GM11168 (cell line): ENCODE results near the gene ENG.

Source experiments
- in situ Hi-C: fragments of 300-500 bp; cut with MboI; formaldehyde crosslinking; loops from one replicate; pipeline ENCODE4 v1.12.0; 2022; ENCODE audit warnings: low sequenced_read_pairs; ENCODE audit not compliant: unreplicated experiment

ENG gene

DNA sequence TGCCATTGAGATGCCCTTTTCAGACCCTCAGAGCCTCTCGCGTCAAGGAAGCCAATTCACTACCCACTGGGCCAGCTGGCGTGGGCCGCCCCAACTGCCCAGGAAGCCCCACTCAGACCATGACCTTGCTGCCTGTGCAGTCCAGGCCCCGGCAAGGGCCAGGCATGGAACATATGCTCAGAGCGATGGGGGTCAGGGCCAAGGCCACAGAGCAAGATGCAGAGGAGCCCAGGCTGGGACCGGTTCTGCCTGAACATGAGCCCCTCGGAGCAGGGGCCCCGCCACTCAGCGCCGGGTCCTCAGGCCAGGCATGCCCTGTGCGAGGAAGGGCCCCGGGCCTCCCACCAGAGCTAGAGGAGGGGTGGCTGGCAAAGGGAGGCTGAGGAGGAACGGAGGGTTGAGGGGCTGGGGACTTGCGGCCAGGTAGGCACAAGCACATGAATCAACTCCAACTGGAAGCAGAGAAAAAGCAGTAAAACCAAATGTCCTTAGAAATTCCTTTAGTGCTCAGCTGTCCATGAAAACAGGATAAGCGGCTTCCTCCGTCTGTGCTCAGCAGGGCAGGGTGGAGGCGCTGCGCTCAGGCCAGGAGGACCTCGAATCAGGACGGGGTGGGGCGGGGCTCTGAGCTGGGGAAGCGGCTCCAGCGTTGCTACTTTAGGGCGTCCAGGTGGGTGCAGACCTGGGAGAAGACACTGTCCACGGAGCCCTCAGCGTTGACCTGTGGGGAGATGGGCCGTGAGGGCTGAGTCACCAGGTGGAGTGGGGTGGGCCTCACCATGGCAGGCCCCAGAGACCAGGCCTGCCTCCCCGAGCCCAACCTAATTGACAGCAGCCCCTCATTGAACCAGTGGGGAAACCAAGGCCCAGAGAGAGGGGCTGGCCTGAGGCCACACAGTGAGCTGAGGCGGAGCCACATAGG lies 13.2 kb upstream of the ENG start:
- in situ Hi-C loops, result no loop called here

DNA sequence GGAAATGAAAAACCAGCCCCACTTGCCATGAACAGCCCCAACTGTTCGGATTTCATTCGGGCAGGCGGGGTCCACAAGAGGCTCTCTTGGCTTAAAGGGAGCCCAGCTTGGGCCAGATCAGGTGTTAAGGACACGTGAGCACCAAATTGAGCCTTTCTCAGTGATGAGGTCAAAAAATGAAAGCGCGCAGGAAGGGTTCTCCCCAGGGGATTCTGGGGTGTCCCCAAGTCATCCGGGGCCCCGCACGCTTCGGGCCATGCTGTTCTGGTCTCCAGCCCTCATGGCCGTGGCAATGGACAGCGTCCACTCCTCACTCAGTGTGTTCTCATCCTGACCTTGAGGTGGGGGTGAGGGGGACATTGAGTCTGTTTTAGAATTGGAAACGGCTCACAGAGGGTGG lies 12.1 kb upstream of the ENG start:
- in situ Hi-C loops, result no loop called here

- in situ Hi-C loops, result no loop called here
These were observed 11.4 kb upstream of the ENG start for GRCh38 chr9:127865645-127866464.

DNA sequence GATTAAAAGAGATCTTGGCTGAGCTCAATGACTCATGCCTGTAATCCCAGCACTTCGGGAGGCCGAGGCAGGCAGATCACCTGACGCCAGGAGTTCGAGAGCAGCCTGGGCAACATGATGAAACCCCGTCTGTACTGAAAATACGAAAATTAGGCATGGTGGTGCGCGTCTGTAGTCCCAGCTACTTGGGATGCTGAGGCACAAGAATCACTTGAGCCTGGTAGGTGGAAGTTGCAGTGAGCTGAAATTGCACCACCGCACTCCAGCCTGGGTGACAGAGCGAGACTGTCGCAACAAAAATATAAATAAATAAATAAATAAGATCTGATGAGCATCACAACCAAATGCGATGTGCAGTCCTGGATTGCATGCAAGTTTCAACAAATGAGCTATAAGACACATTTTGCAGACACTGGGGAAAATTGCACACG lies 8.7 kb upstream of the ENG start:
- in situ Hi-C loops, result no loop called here

DNA sequence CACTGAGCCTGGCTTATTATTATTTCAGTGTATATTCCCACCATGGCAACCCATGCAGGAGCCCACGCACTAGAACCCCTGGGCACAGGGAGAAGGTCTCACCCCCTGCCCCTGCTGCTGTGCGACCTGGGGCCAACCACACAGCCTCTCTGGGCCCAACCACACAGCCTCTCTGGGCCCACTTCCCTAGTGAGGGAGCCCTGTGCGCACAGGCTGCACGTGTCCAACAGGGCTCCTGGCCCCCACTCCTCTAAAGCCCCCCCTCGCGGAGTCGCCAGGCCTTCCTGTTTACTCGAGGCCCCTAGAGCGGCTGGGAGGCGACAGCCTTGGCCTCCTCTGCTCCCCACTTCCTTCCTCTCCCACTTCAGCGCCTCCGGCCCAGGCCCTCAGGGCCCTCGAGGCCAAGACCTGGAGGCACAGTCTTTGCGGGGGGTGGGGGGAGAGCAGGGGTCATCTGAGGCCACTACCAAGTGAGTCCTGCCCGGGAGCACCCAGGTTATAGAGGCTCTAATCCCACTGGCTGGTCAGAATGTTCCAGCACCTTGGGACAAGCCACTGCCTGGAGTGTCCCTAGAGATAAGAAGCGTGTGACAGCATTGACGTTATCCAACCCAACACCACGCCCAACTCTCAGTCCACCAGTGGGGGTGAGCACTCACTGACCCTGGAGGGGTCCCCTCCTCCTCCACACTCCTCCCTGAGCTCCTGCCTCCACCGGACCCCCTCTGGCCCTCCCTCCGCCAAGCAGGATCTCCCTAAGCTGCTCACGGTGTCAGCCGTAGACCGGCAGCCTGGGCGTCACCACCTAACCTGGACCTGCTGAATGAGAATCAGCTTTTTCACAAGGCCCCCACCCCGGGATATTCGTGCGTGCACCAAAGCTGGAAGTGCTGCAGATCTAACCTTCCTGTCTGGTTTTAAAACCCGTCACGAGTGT lies 7.9 kb upstream of the ENG start:
- in situ Hi-C loops, result no loop called here

DNA sequence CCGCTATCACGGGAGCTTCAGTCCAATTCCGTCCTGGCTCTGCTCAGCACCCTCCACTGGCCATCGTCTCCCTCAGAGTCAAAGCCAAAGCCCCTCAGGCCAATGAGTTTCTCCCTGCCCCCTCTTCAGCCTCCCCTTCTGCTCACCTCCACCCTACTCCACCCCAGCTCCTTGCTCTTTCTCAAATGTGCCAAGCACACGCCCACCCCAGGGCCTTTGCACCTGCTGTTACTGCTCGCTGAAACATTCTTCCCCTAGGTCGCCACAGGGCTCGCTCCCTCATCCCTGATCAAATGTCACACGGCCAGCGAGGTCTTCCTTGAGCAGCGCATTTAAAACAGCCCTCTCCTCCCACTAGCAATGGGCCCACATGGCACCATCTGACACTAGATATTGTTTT lies 6.3 kb upstream of the ENG start:
- in situ Hi-C loops, result no loop called here

- in situ Hi-C loops, result no loop called here
These were observed 5.8 kb upstream of the ENG start for GRCh38 chr9:127860260-127860659.

DNA sequence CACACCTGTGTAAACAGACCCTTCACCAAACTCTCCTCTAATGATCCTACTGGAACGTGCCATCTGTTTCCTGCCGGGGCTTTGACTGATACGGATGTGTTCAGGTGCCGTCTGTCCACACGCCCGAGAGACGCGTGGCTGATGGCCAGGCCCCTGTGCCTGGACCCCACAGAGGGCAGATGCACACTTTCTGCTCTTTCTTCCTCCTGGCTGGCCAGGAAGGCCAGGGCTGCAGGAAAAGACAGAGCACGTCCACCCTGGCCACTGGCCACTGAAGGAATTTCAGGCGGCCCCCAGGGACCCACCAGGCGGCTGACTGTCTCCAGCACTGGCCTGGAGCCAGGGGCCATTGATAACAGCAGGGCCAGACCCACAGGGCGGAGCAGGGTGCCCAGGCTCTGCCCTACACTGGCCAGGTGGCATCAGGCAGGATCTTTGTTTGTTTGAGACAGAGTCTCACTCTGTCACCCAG lies 3.6 kb upstream of the ENG start:
- in situ Hi-C loops, result no loop called here

DNA sequence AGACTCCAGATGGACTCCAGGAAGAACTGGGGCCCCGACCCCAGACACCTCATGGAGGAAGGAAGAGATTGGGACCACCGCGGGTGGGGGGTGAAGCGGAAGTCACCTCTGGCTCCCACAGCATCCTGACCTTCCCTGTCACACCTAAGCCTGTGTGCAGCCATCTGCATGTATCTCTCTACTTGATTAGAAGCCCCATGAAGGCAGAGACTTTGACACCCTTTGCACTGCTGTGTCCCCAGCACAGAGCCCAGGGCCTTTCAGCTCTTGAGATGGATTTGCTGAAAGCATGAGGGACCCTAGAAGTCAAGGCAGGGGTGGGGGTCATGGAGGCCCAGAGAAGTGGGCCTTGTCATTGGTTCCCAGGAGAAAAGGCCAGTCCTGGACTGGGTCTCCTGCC lies 2.8 kb upstream of the ENG start:
- in situ Hi-C loops, result no loop called here

DNA sequence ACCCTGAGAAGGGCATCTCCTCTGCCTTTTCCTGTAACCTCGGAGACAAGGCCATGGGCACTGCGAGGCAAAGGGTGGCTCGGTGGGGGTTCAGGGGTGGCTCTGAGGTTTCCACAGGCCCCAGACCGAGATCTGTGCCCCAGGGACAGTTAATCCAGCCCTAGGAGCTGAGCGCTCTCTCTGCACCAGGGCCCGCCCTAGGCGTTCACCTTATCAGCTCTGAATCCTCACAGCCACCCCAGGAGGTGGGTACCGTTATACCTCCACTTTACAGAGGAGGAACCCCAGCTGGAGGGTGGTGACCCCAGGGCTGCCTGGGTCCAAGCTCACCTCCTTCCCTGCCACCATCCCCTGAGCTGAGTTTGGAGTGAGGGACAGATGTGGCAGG lies 2.3 kb upstream of the ENG start:
- in situ Hi-C loops, result no loop called here

GRCh38 chr9:127856094-127856728 lies 1.8 kb upstream of the ENG start:
- in situ Hi-C loops, result no loop called here

GRCh38 chr9:127855522-127855921 lies 1.1 kb upstream of the ENG start:
- in situ Hi-C loops, result no loop called here

DNA sequence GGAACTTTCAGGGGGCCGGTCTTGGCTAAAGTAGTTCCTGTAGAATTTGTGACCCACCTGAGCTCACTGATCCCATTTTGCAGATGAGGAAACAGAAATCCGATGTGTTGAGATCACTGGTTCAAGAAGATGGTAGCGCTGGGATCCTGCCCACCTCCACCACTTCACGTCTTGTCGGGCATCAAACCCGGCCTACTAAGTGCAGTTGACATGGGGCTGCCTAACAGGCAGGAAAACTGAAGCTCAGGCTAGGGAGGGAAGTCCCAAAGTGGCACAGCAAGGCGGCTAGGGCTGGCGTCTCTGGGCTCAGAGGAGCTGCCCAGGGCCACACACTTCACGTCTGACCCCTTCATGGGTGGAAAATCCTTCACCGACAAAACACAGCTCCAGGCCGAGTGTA lies 502 bp upstream of the ENG start:
- in situ Hi-C loops, result no loop called here

GRCh38 chr9:127853312-127854183 lies 910 bp downstream of the ENG start:
- in situ Hi-C loops, result no loop called here

- in situ Hi-C loops, result no loop called here
These were observed 1.6 kb downstream of the ENG start for GRCh38 chr9:127852829-127853228.

GRCh38 chr9:127850286-127850830 lies 4.1 kb downstream of the ENG start:
- in situ Hi-C loops, result no loop called here

DNA sequence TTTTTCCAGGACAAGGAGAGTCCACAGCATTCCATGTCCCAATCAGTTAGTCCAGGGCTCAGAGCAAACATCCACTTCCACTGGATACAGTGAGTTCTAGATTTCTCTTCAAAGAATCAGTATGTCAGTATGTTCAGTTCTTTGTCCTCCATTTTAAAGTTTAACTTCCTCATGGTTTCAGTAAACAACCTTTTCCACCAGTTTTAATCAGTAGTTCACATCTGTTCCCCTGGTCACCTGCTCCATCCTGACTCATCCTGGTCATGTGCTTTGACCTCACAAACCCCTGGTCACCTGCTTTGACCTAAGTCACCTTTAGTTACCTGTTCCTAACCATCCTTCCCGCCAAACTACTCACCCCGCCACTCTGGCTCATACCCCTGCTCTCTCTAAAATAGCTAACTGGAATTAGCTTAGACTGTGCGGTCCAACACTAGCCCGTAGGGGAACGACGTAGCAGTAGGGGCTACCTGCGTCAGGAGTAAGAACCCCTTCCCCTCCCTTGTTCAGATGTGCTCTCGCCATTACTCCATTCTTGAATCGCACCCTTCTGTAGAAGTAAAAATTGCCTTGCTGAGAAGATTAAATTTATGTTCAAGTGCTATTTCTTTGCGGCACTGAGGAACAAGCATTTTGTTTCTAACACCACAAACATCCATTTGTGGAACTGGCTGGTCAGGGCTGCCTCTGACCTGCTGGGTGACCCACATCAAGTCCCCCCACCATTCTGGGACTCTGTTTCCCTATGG lies 5.5 kb downstream of the ENG start:
- in situ Hi-C loops, result no loop called here
